ENCODE measurements around the gene DNAJC30.
"Not testable (repeated sequence)": the region's sequence is repeated elsewhere in the genome, so short reads cannot be mapped to it uniquely, and the experiment has no call there.

DNAJC30 gene

GRCh38 chr7:73680501-73680900 lies 2.8 kb downstream of the DNAJC30 start:
- no peak for DNase-seq

DNA sequence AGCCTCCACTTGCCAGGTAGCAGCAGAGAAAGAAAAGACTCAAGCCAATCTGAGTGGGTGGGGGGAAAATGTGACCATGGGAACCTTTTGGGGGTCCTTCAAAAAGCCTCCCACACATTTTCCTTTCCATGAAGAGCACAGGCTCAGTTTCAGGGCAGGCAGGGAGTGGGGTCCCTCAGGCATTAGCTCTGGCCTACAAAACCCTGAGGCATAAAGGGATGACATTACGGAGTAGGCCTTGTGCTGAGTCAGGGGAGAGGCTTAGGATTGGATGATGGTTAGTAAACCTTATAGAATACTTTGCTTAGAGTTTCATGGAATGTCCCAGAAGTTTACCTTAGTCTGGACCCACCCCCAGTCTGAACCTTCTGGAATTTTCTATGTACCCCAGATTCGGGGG lies 3.5 kb downstream of the DNAJC30 start:
- no peak for DNase-seq

DNA sequence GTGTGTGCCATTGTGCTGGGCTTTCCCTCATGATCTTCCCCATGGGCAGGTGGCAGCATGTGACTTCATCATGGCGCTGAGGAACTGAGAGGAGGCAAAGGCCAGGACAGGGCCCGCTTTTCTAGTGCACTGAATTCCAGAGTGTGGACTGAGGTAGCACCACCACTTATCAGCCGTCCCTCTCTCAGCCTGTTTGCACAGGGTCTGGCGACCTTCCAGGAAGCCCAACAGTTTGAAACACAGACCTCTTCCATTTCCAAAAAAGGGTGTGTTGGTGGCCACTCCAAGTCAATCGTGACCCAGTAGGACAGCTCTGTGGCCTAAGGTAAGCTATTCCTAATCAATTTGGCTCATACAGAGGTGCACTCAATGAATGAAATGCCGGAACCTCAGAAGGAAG lies 4.4 kb downstream of the DNAJC30 start:
- DNase-seq: no peak

DNA sequence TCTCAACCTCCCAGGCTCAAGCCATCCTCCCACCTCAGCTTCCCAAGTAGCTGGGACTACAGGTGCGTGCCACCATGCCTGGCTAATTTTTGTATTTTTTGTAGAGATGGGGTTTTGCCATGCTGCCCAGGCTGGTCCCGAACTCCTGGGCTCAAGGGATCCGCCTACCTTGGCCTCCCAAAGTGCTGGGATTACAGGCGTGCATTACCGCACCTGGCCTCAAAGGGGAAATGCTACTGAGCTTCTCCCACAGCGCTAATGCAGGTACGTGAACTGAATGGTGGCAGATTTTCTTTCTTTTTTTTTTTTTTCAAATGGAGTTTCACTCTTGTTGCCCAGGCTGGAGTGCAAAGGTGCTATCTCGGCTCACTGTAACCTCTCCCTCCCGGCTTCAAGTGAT lies 7.2 kb downstream of the DNAJC30 start:
- DNase-seq: not testable (repeated sequence)

GRCh38 chr7:73674468-73675124 lies 8.7 kb downstream of the DNAJC30 start:
- DNase-seq: no peak

GRCh38 chr7:73671857-73672445 lies 11.3 kb downstream of the DNAJC30 start:
- DNase-seq: no peak

- no peak for DNase-seq
Observed at GRCh38 chr7:73671322-73671661, 12.0 kb downstream of the DNAJC30 start.

DNA sequence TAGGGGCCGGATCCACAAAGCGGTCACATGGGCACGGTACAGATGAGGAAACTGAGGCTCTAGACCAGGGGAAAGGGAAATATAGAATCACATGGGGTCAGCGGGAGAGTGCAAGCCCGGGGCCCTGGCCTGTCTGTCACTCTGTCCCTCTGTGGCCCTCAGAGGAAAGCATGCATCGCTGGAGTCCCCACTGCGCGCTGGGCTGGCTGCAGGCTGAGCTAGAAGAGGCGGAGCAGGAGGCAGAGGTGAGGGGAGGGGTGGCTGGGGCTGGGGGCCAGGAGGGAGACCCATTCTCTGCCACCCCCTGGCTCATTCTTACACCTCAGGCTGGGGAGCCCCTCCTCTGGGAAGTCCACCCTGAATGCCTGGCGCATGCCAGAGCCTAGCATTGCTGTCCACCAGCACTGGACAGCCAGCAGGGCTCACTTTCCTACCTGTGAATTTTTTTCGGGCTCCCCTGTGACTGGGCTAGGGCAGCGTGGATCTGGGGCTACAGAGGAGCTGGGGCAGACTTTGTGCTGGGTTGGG lies 13.3 kb downstream of the DNAJC30 start:
- DNase-seq: no peak

GRCh38 chr7:73669288-73669701 lies 14.0 kb downstream of the DNAJC30 start:
- DNase-seq: no peak

DNA sequence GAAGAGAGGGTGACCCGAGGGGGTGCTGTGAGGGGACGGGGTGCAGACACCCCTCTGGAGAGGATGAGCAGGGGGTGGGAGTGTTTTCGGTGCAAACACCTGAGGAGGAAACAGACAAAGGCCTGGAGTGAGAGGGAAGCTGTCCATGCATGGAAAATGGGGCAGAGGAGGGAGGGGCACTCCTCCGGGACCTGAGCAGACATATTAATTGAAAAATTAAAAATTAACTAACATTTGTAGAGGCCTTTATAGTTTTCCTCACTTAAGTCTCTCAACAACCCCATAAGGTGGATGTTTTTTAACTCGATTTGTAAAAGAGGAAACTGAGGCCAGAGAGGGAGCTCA lies 14.4 kb downstream of the DNAJC30 start:
- no peak for DNase-seq

DNA sequence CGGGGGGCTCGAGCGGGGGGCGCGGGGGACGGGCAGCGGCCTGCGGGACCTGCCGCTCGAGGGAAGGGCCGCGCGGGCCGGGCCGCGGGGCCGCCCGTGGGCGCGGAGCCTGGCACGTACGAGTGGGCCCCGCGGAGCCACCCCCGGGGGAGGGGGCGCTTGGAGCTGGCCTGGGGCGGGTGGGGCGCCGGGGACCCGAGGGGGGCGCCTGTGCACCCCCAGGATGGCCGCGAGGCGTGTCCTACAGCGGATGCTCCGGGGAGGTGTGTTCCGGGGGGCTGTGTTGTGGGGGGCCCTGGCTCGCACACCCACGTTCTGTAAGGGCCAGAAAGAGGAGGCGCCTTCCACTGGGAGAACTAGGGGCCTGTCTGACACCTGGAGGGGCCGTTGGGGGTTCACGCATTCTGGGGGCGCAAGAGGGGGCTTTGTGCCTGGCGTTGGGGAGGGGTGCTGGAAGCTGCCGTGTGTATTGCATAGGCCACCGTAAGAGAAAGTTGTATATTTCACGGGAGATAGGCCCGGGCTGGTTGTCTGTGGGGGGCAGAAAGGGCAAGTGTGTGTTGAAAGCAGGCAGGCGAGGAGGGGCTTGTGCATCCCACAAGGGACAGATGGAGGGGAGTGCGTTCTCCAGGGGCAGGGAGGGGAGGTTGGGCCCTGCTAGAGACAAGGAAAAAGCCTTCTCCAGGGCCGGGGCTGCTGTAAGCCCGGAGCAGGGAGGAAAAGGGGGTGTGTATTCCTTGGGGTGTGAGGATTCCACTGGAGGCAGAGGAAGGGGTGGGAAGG lies 15.0 kb downstream of the DNAJC30 start:
- DNase-seq: no peak

GRCh38 chr7:73667344-73668102 lies 15.7 kb downstream of the DNAJC30 start, which contains the start of gene VPS37D:
Gene VPS37D (plus strand): TSS chr7:73667831. CDS start chr7:73667959, 128 bp downstream.
- DNase-seq: peak; percentile 87 to 96

DNA sequence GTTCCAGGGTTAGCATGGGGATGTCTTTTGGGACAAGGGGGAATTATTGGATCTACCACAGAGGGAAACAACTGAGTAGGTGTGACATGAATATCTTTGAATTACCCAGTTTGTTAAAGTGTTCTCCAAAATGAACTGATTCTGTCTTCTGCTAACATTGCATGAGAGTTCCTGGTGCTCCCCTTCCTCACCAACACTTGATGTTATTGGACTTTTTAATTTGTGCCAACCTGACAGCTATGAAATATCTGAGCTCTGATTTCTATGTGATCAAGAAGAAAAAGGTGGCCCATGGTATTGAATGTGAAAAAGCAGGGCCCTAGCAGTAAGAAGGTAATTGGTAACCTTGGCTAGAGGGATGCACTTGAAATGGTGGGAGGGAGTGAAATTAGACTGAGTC lies 20.2 kb downstream of the DNAJC30 start:
- DNase-seq: no peak

DNA sequence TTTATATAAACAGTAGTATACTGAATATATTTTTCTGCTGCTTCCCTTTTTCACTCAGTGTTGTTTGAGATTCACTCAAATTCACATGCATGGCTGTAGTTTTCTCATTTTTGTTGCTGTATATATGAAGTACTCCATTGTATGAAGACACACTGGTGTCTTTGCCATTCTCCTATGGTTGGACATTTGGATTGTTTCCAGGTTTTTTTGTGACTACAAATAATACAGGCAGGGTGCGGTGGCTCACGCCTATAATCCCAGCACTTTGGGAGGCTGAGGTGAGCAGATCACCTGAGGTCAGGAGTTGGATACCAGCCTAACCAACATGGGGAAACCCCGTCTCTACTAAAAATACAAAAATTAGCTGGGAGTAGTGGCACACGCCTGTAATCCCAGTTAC lies 22.7 kb downstream of the DNAJC30 start:
- DNase-seq: not testable (repeated sequence)

DNA sequence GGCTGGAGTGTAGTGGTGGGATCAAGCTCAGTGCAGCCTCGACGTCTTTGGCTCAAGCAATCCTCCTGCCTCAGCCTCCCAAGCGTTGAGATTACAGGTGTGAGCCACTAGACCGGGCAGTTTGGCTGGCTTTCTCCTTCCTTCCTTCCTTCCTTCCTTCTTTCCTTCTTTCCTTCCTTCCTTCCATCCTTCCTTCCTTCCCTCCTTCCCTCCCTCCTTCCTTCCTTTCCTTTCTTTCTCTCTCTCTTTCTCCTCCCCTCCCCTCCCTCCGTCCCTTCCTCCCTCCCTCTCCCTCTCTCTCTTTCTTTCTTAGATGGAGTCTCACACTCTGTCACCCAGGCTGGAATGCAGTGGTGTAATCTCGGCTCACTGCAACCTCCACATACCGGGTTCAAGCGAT lies 23.3 kb downstream of the DNAJC30 start:
- no peak for DNase-seq

DNA sequence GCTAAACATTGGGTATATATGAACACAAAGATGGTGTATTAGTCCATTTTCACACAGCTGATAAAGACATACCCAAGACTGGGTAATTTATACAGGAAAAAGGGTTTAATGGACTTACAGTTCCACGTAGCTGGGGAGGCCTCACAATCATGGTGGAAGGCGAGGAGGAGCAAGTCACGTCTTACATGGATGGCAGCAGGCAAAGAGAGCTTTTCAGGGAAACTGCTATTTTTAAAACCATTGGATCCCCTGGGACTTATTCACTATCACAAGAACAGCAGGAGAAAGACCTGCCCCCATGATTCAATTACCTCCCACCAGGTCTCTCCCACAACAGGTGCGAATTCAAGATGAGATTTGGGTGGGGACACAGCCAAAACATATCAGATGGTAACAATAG lies 27.9 kb downstream of the DNAJC30 start:
- DNase-seq: not testable (repeated sequence)

- no peak for DNase-seq
Observed at GRCh38 chr7:73652541-73652949, 30.7 kb downstream of the DNAJC30 start.

DNA sequence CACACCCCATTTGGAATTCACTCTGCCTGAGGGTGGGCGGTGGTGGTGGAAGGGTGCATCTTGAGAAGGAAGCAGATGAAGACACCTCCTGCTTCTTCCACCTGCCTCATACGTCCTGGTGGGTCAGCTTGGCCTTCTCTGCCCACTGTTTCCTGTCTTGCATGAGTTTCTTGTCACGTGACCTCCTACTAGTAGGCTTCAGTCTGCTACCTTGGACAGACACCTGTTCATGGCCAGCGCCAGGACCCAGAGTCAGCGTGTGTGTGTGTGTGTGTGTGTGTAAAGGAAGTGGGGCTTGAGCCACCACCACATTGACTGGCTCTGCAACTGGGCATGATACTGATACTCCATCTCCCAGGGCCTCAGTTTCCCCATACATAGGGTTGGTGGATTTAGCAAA lies 32.7 kb downstream of the DNAJC30 start:
- DNase-seq: no peak

- no peak for DNase-seq
Observed at GRCh38 chr7:73649576-73649975, 33.7 kb downstream of the DNAJC30 start.

GRCh38 chr7:73648593-73649332 lies 34.5 kb downstream of the DNAJC30 start:
- no peak for DNase-seq

DNA sequence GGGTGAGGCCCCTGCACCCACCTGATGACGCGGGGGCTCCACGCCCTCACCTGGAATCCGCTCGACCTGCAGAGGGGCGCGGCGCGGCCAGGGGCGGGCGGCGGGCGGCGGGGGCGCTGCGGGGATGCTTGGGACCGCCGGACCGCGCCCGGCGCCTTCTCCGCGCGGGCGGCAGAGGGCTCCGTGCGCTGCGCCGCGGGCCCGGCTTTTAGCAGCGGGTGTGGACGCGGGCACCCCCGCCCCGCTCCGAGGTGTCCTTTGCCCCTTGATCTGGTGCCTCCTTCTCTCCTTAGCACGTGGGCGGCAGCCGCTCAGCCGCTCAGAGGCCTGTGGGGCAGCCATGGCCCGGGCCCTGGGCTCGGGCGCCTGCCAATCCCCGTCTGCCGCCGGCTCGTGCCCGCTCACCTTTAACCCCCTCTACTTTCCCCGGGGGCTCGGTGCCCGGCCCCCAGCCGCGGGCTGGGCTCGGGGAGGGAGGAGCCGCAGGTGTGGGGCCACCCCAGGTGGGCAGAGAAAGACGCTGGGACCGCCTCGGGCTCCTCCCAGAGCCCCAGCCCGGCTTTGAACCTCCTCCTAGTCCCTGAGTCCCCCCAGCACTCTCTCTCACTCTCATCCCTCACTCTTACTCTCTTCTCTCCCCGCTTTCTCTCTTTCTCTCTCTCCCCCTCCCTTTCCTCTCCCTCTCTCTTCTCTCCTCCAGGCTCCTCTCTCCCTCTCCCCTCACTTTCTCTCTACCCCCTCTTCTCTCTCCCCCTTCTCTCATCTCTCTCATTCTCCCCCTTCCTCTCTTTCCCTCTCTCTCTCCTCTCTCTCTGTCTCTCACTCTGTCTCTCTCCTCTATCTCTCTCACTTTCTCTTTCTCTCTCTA lies 35.3 kb downstream of the DNAJC30 start:
- peak in 1 of 2 experiments; percentile 21 for DNase-seq
